ENCODE results near the gene PLEKHA7. TPM values are rescaled to one million over a fixed set of nuclear protein-coding genes. Genes with fewer than 3 reads are reported as not detected.

Gene PLEKHA7
- total RNA-seq, 1 donor from 2014 or later, result 37.5 TPM

GRCh38 chr11:16793009-16793408 lies 221.2 kb downstream of the PLEKHA7 start:
- no peak for DNase-seq (ENCODE audit: low read depth)
- TF ChIP-seq CTCF (conservative IDR thresholded peaks at IDR 0.05; ENCODE audit: low read depth, low read length), result no peak
- no peak overlapping the region for H3K4me3 ChIP-seq (ENCODE audit: low read depth, low read length)

- no peak overlapping the region for H3K4me3 ChIP-seq (ENCODE audit: low read depth, low read length)
- no peak for TF ChIP-seq CTCF (conservative IDR thresholded peaks at IDR 0.05; ENCODE audit: low read depth, low read length)
- DNase-seq (ENCODE audit: low read depth), result no peak
Measured at GRCh38 chr11:16792426-16792825, 221.8 kb downstream of the PLEKHA7 start.

GRCh38 chr11:16791191-16791961 lies 222.8 kb downstream of the PLEKHA7 start:
- no peak overlapping the region for H3K4me3 ChIP-seq (ENCODE audit: low read depth, low read length)
- TF ChIP-seq CTCF (conservative IDR thresholded peaks at IDR 0.05; ENCODE audit: low read depth, low read length), result no peak
- peak; percentile 88 for DNase-seq (ENCODE audit: low read depth)

- no peak for DNase-seq (ENCODE audit: low read depth)
- TF ChIP-seq CTCF (conservative IDR thresholded peaks at IDR 0.05; ENCODE audit: low read depth, low read length), result no peak
- no peak overlapping the region for H3K4me3 ChIP-seq (ENCODE audit: low read depth, low read length)
Measured at GRCh38 chr11:16790486-16791190, 223.6 kb downstream of the PLEKHA7 start.

- H3K4me3 ChIP-seq (ENCODE audit: low read depth, low read length), result no peak overlapping the region
- no peak for TF ChIP-seq CTCF (conservative IDR thresholded peaks at IDR 0.05; ENCODE audit: low read depth, low read length)
- no peak for DNase-seq (ENCODE audit: low read depth)
Measured at GRCh38 chr11:16789560-16790485, 224.4 kb downstream of the PLEKHA7 start.

GRCh38 chr11:16789063-16789420 lies 225.2 kb downstream of the PLEKHA7 start:
- H3K4me3 ChIP-seq (ENCODE audit: low read depth, low read length), result no peak overlapping the region
- DNase-seq (ENCODE audit: low read depth), result no peak
- TF ChIP-seq CTCF (conservative IDR thresholded peaks at IDR 0.05; ENCODE audit: low read depth, low read length), result no peak
